GM23338 (cell line): ENCODE results near the gene BRAF. TPM values are rescaled to one million over a fixed set of nuclear protein-coding genes. Genes with fewer than 3 reads are reported as not detected.
A peak's percentile ranks its signal among the peaks of the same experiment; 100 is the strongest.

Experiments used
- ATAC-seq: fragments of 200-7000 bp; cut with Tn5 transposase; 3 replicates; pipeline ENCODE4 v1.9.1; 2020
- DNase-seq: peaks from one replicate; pipeline ENCODE4 v3.0.0-alpha.2; 2015; ENCODE audit warnings: low spot score
- H2AFZ ChIP-seq: fragments of 200-600 bp; sonication (generic); 2 replicates; pipeline ENCODE4 v1.8.0; 2016; ENCODE audit warnings: antibody characterized with exemption, mild to moderate bottlenecking, moderate library complexity
- H3F3A ChIP-seq: fragments of 200-600 bp; sonication (generic); replicated peaks from 2 replicates; pipeline ENCODE4 v1.8.0; 2017; ENCODE audit warnings: antibody characterized with exemption, mixed run types, low read depth
- H3K27ac ChIP-seq: fragments of 200-600 bp; sonication (generic); 2 replicates; pipeline ENCODE4 v1.6.1; 2016; ENCODE audit warnings: low read depth
- H3K27me3 ChIP-seq: fragments of 200-600 bp; sonication (generic); 2 replicates; pipeline ENCODE4 v1.8.0; 2016; ENCODE audit warnings: mild to moderate bottlenecking, mixed run types, moderate library complexity; ENCODE audit not compliant: insufficient read depth
- H3K36me3 ChIP-seq: fragments of 200-600 bp; sonication (generic); 2 replicates; pipeline ENCODE4 v1.8.0; 2016; ENCODE audit warnings: mild to moderate bottlenecking; ENCODE audit not compliant: insufficient read depth
- H3K4me1 ChIP-seq: fragments of 200-600 bp; sonication (generic); 2 replicates; pipeline ENCODE4 v1.8.0; 2016; ENCODE audit warnings: mild to moderate bottlenecking, moderate library complexity; ENCODE audit not compliant: insufficient read depth
- H3K4me2 ChIP-seq: fragments of 200-600 bp; sonication (generic); 2 replicates; pipeline ENCODE4 v1.7.1; 2017; ENCODE audit warnings: mixed run types
- H3K4me3 ChIP-seq: fragments of 200-600 bp; sonication (generic); 2 replicates; pipeline ENCODE4 v1.6.1; 2016; ENCODE audit warnings: mixed run types
- H3K79me2 ChIP-seq: fragments of 200-600 bp; sonication (generic); replicated peaks from 2 replicates; pipeline ENCODE4 v1.8.0; 2017; ENCODE audit warnings: mild to moderate bottlenecking; ENCODE audit not compliant: insufficient read depth
- H3K9me2 ChIP-seq: fragments of 200-600 bp; sonication (generic); 2 replicates; pipeline ENCODE4 v1.8.0; 2017; ENCODE audit not compliant: insufficient read depth
- H4K20me1 ChIP-seq: fragments of 200-600 bp; sonication (generic); replicated peaks from 2 replicates; pipeline ENCODE4 v1.8.0; 2017; ENCODE audit warnings: mild to moderate bottlenecking; ENCODE audit not compliant: insufficient read depth
- H3K27ac Mint-ChIP-seq: 2 replicates; pipeline ENCODE4 v1.8.0; 2020; ENCODE audit warnings: inconsistent platforms, mild to moderate bottlenecking, moderate library complexity, mixed read lengths
- H3K27me3 Mint-ChIP-seq: 3 replicates; pipeline ENCODE4 v1.8.0; 2022; ENCODE audit warnings: low read depth, mild to moderate bottlenecking, moderate library complexity, mixed read lengths, inconsistent platforms; ENCODE audit not compliant: insufficient read depth, poor library complexity
- H3K36me3 Mint-ChIP-seq: 3 replicates; pipeline ENCODE4 v1.8.0; 2021; ENCODE audit warnings: low read depth, mild to moderate bottlenecking, inconsistent platforms, moderate library complexity, mixed read lengths
- H3K4me1 Mint-ChIP-seq: 3 replicates; pipeline ENCODE4 v1.8.0; 2020; ENCODE audit warnings: mild to moderate bottlenecking, inconsistent platforms, mixed read lengths
- H3K4me3 Mint-ChIP-seq: 3 replicates; pipeline ENCODE4 v1.8.0; 2021; ENCODE audit warnings: moderate library complexity, mild to moderate bottlenecking, inconsistent platforms, mixed read lengths
- H3K9me3 Mint-ChIP-seq: 3 replicates; pipeline ENCODE4 v1.8.0; 2020; ENCODE audit warnings: moderate library complexity, mild to moderate bottlenecking, inconsistent platforms, mixed read lengths
- CREB1 ChIP-seq: fragments of 250-450 bp; sonication (Bioruptor Pico); IDR thresholded peaks from 2 replicates; pipeline ENCODE4 v1.5.0; 2020; ENCODE audit warnings: low read depth, mild to moderate bottlenecking, moderate library complexity
- CTCF ChIP-seq, 2 experiments: fragments of 200-600 bp in 1 of 2; sonication (generic) in 1 of 2; conservative IDR thresholded peaks; 2 replicates each; pipeline versions ENCODE4 v1.5.1 to v1.6.1; 2016 to 2017; ENCODE audit warnings: antibody characterized with exemption in 2 of 2, low read depth in 2 of 2, mild to moderate bottlenecking in 2 of 2, moderate library complexity in 1 of 2
- EZH2phosphoT487 ChIP-seq: fragments of 200-600 bp; sonication (generic); IDR thresholded peaks from one replicate; pipeline ENCODE4 v1.8.1; 2018; ENCODE audit warnings: antibody characterized with exemption; ENCODE audit not compliant: unreplicated experiment
- NANOG ChIP-seq: IDR thresholded peaks from 2 replicates; pipeline ENCODE4 v1.6.1; 2016; ENCODE audit warnings: antibody characterized with exemption, borderline replicate concordance
- POLR2AphosphoS5 ChIP-seq: IDR thresholded peaks from 2 replicates; pipeline ENCODE4 v1.6.1; 2016; ENCODE audit warnings: antibody characterized with exemption, low read depth
- ZNF462 ChIP-seq: fragments of 250-450 bp; sonication (Bioruptor Pico); IDR thresholded peaks from 2 replicates; pipeline ENCODE4 v1.5.0; 2020; ENCODE audit warnings: mild to moderate bottlenecking, moderate library complexity
- polyA plus RNA-seq: library from polyadenylated mRNA; unstranded; fragments of >200 nt; fragmentation: Nextera tagmentation; extraction: Ambion mirVana; gene quantifications from 2 replicates; pipeline ENCODE4 v1.2.1, GENCODE V29; 2016
- total RNA-seq: library from RNA; depleted of rRNA; stranded (reverse); fragments of >200 nt; shearing (Covaris generic); gene quantifications from 2 replicates; pipeline ENCODE4 v1.2.3, GENCODE V29; 2014
- TF ChIP-seq, protein P1 (sequence below): IDR thresholded peaks from one replicate; pipeline ENCODE4 v1.6.1; 2018; ENCODE audit warnings: antibody characterized with exemption; ENCODE audit not compliant: unreplicated experiment

Gene BRAF
- total and polyA plus RNA-seq, 2 experiments from 2014 or later, result 14.6 to 36.8 TPM

- TF ChIP-seq ZNF462 (CRISPR knock-in tag), result no peak
- TF ChIP-seq CREB1 (CRISPR knock-in tag), result peak; percentile 99
- no peak for TF ChIP-seq NANOG
Measured at GRCh38 chr7:140696024-140696679, 228.6 kb downstream of the BRAF start (continued).

DNA sequence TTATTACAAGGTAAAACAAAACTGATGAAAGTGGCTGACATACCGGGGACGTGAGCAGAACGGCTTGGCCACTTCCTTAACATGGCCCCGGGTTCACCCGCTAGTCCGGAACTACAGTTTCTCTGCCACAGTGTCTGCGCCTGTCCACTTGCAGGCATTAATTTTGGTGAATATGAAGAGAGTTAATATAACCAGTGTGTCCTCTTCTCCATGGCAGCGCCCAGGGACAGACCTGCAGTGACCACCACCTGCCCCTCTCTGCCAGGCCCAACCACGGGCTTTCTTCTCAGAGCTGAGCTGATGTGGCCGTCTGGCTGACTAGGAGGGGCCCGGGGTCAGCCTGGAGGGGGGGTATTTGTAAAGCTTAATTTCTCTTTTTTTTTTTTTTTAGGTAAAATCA, 229.3 kb downstream of the BRAF start:
- H3K27ac ChIP-seq, result no peak overlapping the region
- Mint-ChIP-seq H3K36me3 (peaks cover 3% of the 10 kb centered on the region; the same call in 2 of the 3 replicates), H3K4me1 (peaks cover 17% of the 10 kb centered on the region)
- TF ChIP-seq POLR2AphosphoS5 (no peak), EZH2phosphoT487 (no peak), CTCF (conservative IDR thresholded peaks at IDR 0.05; ENCODE audit: low read depth in 2 of 2) (no peak), NANOG (no peak)
- TF ChIP-seq, protein P1, sequence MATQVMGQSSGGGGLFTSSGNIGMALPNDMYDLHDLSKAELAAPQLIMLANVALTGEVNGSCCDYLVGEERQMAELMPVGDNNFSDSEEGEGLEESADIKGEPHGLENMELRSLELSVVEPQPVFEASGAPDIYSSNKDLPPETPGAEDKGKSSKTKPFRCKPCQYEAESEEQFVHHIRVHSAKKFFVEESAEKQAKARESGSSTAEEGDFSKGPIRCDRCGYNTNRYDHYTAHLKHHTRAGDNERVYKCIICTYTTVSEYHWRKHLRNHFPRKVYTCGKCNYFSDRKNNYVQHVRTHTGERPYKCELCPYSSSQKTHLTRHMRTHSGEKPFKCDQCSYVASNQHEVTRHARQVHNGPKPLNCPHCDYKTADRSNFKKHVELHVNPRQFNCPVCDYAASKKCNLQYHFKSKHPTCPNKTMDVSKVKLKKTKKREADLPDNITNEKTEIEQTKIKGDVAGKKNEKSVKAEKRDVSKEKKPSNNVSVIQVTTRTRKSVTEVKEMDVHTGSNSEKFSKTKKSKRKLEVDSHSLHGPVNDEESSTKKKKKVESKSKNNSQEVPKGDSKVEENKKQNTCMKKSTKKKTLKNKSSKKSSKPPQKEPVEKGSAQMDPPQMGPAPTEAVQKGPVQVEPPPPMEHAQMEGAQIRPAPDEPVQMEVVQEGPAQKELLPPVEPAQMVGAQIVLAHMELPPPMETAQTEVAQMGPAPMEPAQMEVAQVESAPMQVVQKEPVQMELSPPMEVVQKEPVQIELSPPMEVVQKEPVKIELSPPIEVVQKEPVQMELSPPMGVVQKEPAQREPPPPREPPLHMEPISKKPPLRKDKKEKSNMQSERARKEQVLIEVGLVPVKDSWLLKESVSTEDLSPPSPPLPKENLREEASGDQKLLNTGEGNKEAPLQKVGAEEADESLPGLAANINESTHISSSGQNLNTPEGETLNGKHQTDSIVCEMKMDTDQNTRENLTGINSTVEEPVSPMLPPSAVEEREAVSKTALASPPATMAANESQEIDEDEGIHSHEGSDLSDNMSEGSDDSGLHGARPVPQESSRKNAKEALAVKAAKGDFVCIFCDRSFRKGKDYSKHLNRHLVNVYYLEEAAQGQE, result no peak

More for the DNA sequence above, 229.3 kb downstream of the BRAF start:
- H2AFZ ChIP-seq, result no peak overlapping the region
- H3K27me3 ChIP-seq, result no peaks in the 10 kb centered on the region
- H3K4me1 ChIP-seq, result no peaks in the 10 kb centered on the region; the same call in 1 of the 2 replicates
- H3K79me2 ChIP-seq, result peaks cover 31% of the 10 kb centered on the region
- no peak for DNase-seq
- Mint-ChIP-seq H3K9me3 (no peaks in the 10 kb centered on the region; the same call in 2 of the 3 replicates), H3K27me3 (peaks cover 21% of the 10 kb centered on the region), H3K27ac (no peak overlapping the region), H3K4me3 (no peak overlapping the region)
- no peak overlapping the region for H3K4me2 ChIP-seq
- no peaks in the 10 kb centered on the region for H3K9me2 ChIP-seq
- no peak overlapping the region for H3K4me3 ChIP-seq
- ATAC-seq, result no peak
- H4K20me1 ChIP-seq, result peaks cover 5% of the 10 kb centered on the region; the same call in 1 of the 2 replicates
- no peaks in the 10 kb centered on the region for H3K36me3 ChIP-seq
- H3F3A ChIP-seq, result 0 out of 2 replicates have a peak, but pooled peaks cover 3% of the 10 kb centered on the region
